Pancreas (tissue), 10 donors: Measurements from ENCODE around the gene ATOX1. TPM values are rescaled to one million over a fixed set of nuclear protein-coding genes. Genes with fewer than 3 reads are reported as not detected.

Experiments
- ATAC-seq, 4 donors: fragments of 200-7000 bp; cut with Tn5 transposase; one replicate each; pipeline versions ENCODE4 v1.8.0 to v1.9.1; 2020; ENCODE audit warnings: mild to moderate bottlenecking in 4 of 4, moderate library complexity in 4 of 4
- DNase-seq, 6 donors: peaks; one replicate each; pipeline ENCODE4 v3.0.0-alpha.2; 2020
- FAIRE-seq: peaks from 2 replicates; lab custom pipeline; 2012; peaks lifted over from hg19 to GRCh38; lab: Jason Lieb, UNC
- H3K27ac ChIP-seq, 4 donors: fragments of 200-600 bp; sonication (generic); 1 replicate in 3 of 4; 2 replicates in 1 of 4; pipeline versions ENCODE4 v1.5.0 to v1.8.0; 2020
- H3K27me3 ChIP-seq, 4 donors: fragments of 200-600 bp; one replicate each; pipeline ENCODE4 v1.8.0; 2021
- H3K36me3 ChIP-seq, 3 donors: fragments of 200-600 bp; sonication (generic) in 1 of 3; one replicate each; pipeline versions ENCODE4 v1.5.0 to v1.8.0; 2020 to 2021
- H3K4me1 ChIP-seq, 3 donors: fragments of 200-600 bp; one replicate each; pipeline ENCODE4 v1.8.0; 2021
- H3K4me3 ChIP-seq, 4 donors: fragments of 200-600 bp; sonication (generic) in 2 of 4; one replicate each; pipeline versions ENCODE4 v1.5.0 to v1.8.0; 2020 to 2021
- H3K9me3 ChIP-seq, 4 donors: fragments of 200-600 bp; one replicate each; pipeline ENCODE4 v1.8.0; 2021
- WGBS, 2 donors: extraction: QIAGEN DNeasy Blood & Tissue Kit; methylation state at CpG; one replicate each; pipeline ENCODE4 v1.1.7; 2013; 5-methylcytosine and 5-hydroxymethylcytosine counted together
- intact Hi-C, 3 donors: fragments of 100-400 bp; cut with DNase I; formaldehyde crosslinking; loops; one replicate each; pipeline versions ENCODE4 v1.11.1 to v1.14.2; 2022
- polyA plus RNA-seq, 2 donors: library from polyadenylated mRNA; stranded (reverse); fragments of 200-250 nt; gene quantifications; one replicate each; pipeline ENCODE4 v1.2.3, GENCODE V29; 2013
- total RNA-seq, 6 donors: library from RNA; stranded (reverse); fragmentation: NEBNext Ultra II Directional in 4 of 6; extraction: Animal tissue kit (Norgen Biotek cat#: 25700) in 4 of 6; gene quantifications; one replicate each; pipeline versions ENCODE4 v1.2.1 to v1.2.4, GENCODE V29; 2021 to 2023
- TF ChIP-seq, protein P1 (sequence below), 4 donors: fragments of 200-600 bp; sonication (generic) in 3 of 4; IDR thresholded peaks; one replicate each; pipeline versions ENCODE4 v1.5.0 to v1.8.0; 2021; ENCODE audit warnings: antibody characterized with exemption in 4 of 4
- donor health status: healthy with polysubstance abuse.
- donor health status: DM: no; HTN: no; CAD: no; lungs with moderate emphysema.
- donor health status: DM: no; HTN: no; CAD: no.
- donor health status: control.
- donor health status: control.
- donor health status: Bipolar disorder and iron deficiency.
- donor health status: DM: yes; HTN: yes; CAD: no.
- donor health status: DM: no; HTN: no; CAD: no.
- donor health status: DM: no; HTN: no; CAD: no.
- donor health status: DM: yes; HTN: yes; CAD: no.

ATOX1 gene
- total and polyA plus RNA-seq, 8 donors = 12.9 to 63.2 (median 23.2) TPM

GRCh38 chr5:151798674-151799073, 40.2 kb upstream of the ATOX1 start:
- Histone ChIP-seq H3K4me1 (no peaks in the 10 kb centered on the region), H3K27me3 (no peaks in the 10 kb centered on the region), H3K27ac (no peak overlapping the region), H3K9me3 (no peaks in the 10 kb centered on the region), H3K4me3 (no peak overlapping the region), H3K36me3 (peaks cover 0 to 80% (median 7%) of the 10 kb centered on the region in 3 donors)
- TF ChIP-seq, protein P1, sequence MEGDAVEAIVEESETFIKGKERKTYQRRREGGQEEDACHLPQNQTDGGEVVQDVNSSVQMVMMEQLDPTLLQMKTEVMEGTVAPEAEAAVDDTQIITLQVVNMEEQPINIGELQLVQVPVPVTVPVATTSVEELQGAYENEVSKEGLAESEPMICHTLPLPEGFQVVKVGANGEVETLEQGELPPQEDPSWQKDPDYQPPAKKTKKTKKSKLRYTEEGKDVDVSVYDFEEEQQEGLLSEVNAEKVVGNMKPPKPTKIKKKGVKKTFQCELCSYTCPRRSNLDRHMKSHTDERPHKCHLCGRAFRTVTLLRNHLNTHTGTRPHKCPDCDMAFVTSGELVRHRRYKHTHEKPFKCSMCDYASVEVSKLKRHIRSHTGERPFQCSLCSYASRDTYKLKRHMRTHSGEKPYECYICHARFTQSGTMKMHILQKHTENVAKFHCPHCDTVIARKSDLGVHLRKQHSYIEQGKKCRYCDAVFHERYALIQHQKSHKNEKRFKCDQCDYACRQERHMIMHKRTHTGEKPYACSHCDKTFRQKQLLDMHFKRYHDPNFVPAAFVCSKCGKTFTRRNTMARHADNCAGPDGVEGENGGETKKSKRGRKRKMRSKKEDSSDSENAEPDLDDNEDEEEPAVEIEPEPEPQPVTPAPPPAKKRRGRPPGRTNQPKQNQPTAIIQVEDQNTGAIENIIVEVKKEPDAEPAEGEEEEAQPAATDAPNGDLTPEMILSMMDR (IDR thresholded peaks at IDR 0.05) = no peak
- 93 to 97% methylated on average over 3 of the region's 3 CpGs for WGBS, 2 donors
- FAIRE-seq = no peak
- DNase-seq = no peak
- intact Hi-C loops = no loop called here
- no peak for ATAC-seq

DNA sequence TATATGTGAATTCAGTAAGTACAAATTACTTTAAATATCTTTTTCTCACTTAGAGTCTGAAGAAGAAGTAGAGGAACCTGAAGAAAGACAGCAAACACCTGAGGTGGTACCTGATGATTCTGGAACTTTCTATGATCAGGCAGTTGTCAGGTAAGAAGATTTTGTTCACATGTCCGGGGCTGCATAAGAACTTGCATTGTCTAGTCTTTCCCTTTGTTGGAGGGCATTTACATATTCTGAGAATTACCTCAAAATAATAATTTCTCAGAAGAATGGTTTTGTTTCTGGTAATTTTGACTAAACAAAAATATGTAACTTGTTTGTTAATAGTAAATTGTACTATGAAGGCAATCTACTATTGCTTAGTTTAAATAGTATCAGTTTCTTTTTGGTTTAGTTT, 37.0 kb upstream of the ATOX1 start:
- no peak overlapping the region for H3K4me3 ChIP-seq
- no peak for ATAC-seq
- intact Hi-C loops = no loop called here

DNA sequence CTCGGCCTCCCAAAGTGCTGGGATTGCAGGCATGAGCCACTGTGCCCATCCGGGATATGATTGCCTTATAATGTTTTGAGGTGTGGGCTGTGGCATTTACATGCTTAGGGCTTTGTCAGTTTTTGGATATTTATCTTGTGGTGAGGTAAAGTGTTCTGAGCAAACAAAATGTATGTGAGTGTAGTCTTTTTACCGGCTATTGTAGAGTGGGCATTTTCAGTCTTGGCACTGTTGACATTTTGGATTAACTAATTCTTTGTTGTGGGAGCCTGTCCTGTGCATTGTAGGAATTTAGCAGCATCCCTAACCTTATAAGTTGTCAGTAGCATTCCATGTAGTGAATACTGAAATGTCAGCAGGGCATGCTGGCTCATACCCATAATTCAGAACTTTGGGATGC, 34.9 kb upstream of the ATOX1 start:
- Histone ChIP-seq H3K9me3 (no peaks in the 10 kb centered on the region), H3K4me3 (no peak overlapping the region), H3K27me3 (no peaks in the 10 kb centered on the region), H3K27ac (no peak overlapping the region), H3K4me1 (no peaks in the 10 kb centered on the region), H3K36me3 (peaks cover 0 to 71% (median 20%) of the 10 kb centered on the region in 3 donors)
- 96 to 98% methylated on average over 3 of the region's 3 CpGs for WGBS, 2 donors
- no peak for ATAC-seq
- intact Hi-C loops = no loop called here
- no peak for FAIRE-seq
- TF ChIP-seq, protein P1 (IDR thresholded peaks at IDR 0.05) = no peak
- no peak for DNase-seq

More for the DNA sequence above, 37.0 kb upstream of the ATOX1 start:
- 94 to 100% methylated on average over 1 of the region's 1 CpG for WGBS, 2 donors
- Histone ChIP-seq H3K9me3 (no peaks in the 10 kb centered on the region), H3K36me3 (peaks cover 0 to 83% (median 20%) of the 10 kb centered on the region in 3 donors), H3K27ac (no peak overlapping the region), H3K4me1 (no peaks in the 10 kb centered on the region), H3K27me3 (no peaks in the 10 kb centered on the region)
- FAIRE-seq (no peak), DNase-seq (no peak)
- TF ChIP-seq, protein P1 (IDR thresholded peaks at IDR 0.05) = no peak

DNA sequence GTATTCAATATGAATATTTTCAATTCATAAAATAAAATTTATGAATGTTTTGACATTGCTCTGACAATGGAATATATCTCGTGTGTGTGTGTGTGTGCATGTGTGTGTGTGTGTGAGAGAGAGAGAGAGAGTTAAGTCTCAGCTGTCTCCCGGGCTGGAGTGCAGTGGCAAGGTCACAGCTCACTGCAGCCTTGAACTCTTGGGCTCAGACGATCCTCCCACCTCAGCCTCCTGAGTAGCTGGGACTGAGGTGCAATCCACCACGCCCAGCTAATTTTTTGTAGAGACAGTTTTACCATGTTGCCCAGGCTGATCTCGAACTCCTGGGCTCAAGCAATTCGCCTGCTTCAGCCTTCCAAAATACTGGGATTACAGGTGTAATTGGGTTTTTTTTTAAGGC, 29.4 kb upstream of the ATOX1 start:
- FAIRE-seq (no peak), ATAC-seq (no peak), DNase-seq (no peak)
- Histone ChIP-seq H3K27me3 (no peaks in the 10 kb centered on the region), H3K36me3 (peaks cover 0 to 41% (median 11%) of the 10 kb centered on the region in 3 donors), H3K4me1 (peaks cover 0 to 18% (median 16%) of the 10 kb centered on the region in 3 donors), H3K4me3 (no peak overlapping the region), H3K9me3 (no peaks in the 10 kb centered on the region), H3K27ac (no peak overlapping the region)
- intact Hi-C loops = no loop called here
- 73 to 74% methylated on average over 6 of the region's 6 CpGs for whole genome bisulfite sequencing, 2 donors
- TF ChIP-seq, protein P1 (IDR thresholded peaks at IDR 0.05) = no peak

- WGBS, 2 donors = 69 to 75% methylated on average over 4 of the region's 4 CpGs
- no peak for ATAC-seq
Measured at GRCh38 chr5:151786468-151786867, 28.0 kb upstream of the ATOX1 start.

More at GRCh38 chr5:151786468-151786867, 28.0 kb upstream of the ATOX1 start:
- TF ChIP-seq, protein P1 (IDR thresholded peaks at IDR 0.05) = no peak
- no peak for DNase-seq
- FAIRE-seq = no peak
- peaks cover 0 to 29% (median 3%) of the 10 kb centered on the region in 3 donors for H3K36me3 ChIP-seq
- H3K27me3 ChIP-seq = no peaks in the 10 kb centered on the region
- H3K4me3 ChIP-seq = no peak overlapping the region
- no peaks in the 10 kb centered on the region for H3K9me3 ChIP-seq
- peaks cover 8 to 27% (median 24%) of the 10 kb centered on the region in 3 donors for H3K4me1 ChIP-seq
- intact Hi-C loops = no loop called here
- H3K27ac ChIP-seq = no peak overlapping the region
